Pancreas (tissue), 10 donors: Measurements from ENCODE around the gene RPS6KA3. TPM values are rescaled to one million over a fixed set of nuclear protein-coding genes. Genes with fewer than 3 reads are reported as not detected.

ENCODE experiments used
- ATAC-seq, 4 donors: fragments of 200-7000 bp; cut with Tn5 transposase; one replicate each; pipeline versions ENCODE4 v1.8.0 to v1.9.1; 2020; ENCODE audit warnings: mild to moderate bottlenecking in 4 of 4, moderate library complexity in 4 of 4
- DNase-seq, 6 donors: peaks; one replicate each; pipeline ENCODE4 v3.0.0-alpha.2; 2020
- FAIRE-seq: peaks from 2 replicates; lab custom pipeline; 2012; peaks lifted over from hg19 to GRCh38; lab: Jason Lieb, UNC
- H3K27ac ChIP-seq, 4 donors: fragments of 200-600 bp; sonication (generic); 1 replicate in 3 of 4; 2 replicates in 1 of 4; pipeline versions ENCODE4 v1.5.0 to v1.8.0; 2020
- H3K27me3 ChIP-seq, 4 donors: fragments of 200-600 bp; one replicate each; pipeline ENCODE4 v1.8.0; 2021
- H3K36me3 ChIP-seq, 3 donors: fragments of 200-600 bp; sonication (generic) in 1 of 3; one replicate each; pipeline versions ENCODE4 v1.5.0 to v1.8.0; 2020 to 2021
- H3K4me1 ChIP-seq, 3 donors: fragments of 200-600 bp; one replicate each; pipeline ENCODE4 v1.8.0; 2021
- H3K4me3 ChIP-seq, 4 donors: fragments of 200-600 bp; sonication (generic) in 2 of 4; one replicate each; pipeline versions ENCODE4 v1.5.0 to v1.8.0; 2020 to 2021
- H3K9me3 ChIP-seq, 4 donors: fragments of 200-600 bp; one replicate each; pipeline ENCODE4 v1.8.0; 2021
- CTCF ChIP-seq, 4 donors: fragments of 200-600 bp; sonication (generic) in 3 of 4; IDR thresholded peaks; one replicate each; pipeline versions ENCODE4 v1.5.0 to v1.8.0; 2021; ENCODE audit warnings: antibody characterized with exemption in 4 of 4
- WGBS, 2 donors: extraction: QIAGEN DNeasy Blood & Tissue Kit; methylation state at CpG; one replicate each; pipeline ENCODE4 v1.1.7; 2013; 5-methylcytosine and 5-hydroxymethylcytosine counted together
- intact Hi-C, 3 donors: fragments of 100-400 bp; cut with DNase I; formaldehyde crosslinking; loops; one replicate each; pipeline versions ENCODE4 v1.11.1 to v1.14.2; 2022
- polyA plus RNA-seq, 2 donors: library from polyadenylated mRNA; stranded (reverse); fragments of 200-250 nt; gene quantifications; one replicate each; pipeline ENCODE4 v1.2.3, GENCODE V29; 2013
- total RNA-seq, 6 donors: library from RNA; stranded (reverse); fragmentation: NEBNext Ultra II Directional in 4 of 6; extraction: Animal tissue kit (Norgen Biotek cat#: 25700) in 4 of 6; gene quantifications; one replicate each; pipeline versions ENCODE4 v1.2.1 to v1.2.4, GENCODE V29; 2021 to 2023
- donor health status: healthy with polysubstance abuse.
- donor health status: DM: no; HTN: no; CAD: no; lungs with moderate emphysema.
- donor health status: DM: no; HTN: no; CAD: no.
- donor health status: control.
- donor health status: control.
- donor health status: Bipolar disorder and iron deficiency.
- donor health status: DM: yes; HTN: yes; CAD: no.
- donor health status: DM: no; HTN: no; CAD: no.
- donor health status: DM: no; HTN: no; CAD: no.
- donor health status: DM: yes; HTN: yes; CAD: no.

RPS6KA3 gene
- total and polyA plus RNA-seq, 8 donors: 4.8 to 29.8 (median 15.6) TPM

- no peaks in the 10 kb centered on the region for H3K36me3 ChIP-seq
- ATAC-seq: no peak
- no peak for DNase-seq
- H3K27me3 ChIP-seq: peaks cover 0 to 12% (median 0%) of the 10 kb centered on the region in 4 donors
- intact Hi-C loops: no loop called here
- no peaks in the 10 kb centered on the region for H3K9me3 ChIP-seq
- no peak overlapping the region for H3K4me3 ChIP-seq
- no peaks in the 10 kb centered on the region for H3K4me1 ChIP-seq
- no peak for FAIRE-seq
- no peak overlapping the region for H3K27ac ChIP-seq
- TF ChIP-seq CTCF (IDR thresholded peaks at IDR 0.05): no peak
Measured at GRCh38 chrX:20294284-20294683, 27.6 kb upstream of the RPS6KA3 start.

- DNase-seq (no peak), FAIRE-seq (peak; percentile 75), ATAC-seq (no peak)
- H3K36me3 ChIP-seq: no peaks in the 10 kb centered on the region
- intact Hi-C loops: no loop called here
- no peaks in the 10 kb centered on the region for H3K9me3 ChIP-seq
- H3K4me3 ChIP-seq: no peak overlapping the region
- TF ChIP-seq CTCF (IDR thresholded peaks at IDR 0.05): no peak
- no peak overlapping the region for H3K27ac ChIP-seq
- WGBS, 2 donors: 48 to 57% methylated on average over 2 of the region's 2 CpGs
- no peaks in the 10 kb centered on the region for H3K27me3 ChIP-seq
- H3K4me1 ChIP-seq: no peaks in the 10 kb centered on the region
Measured at GRCh38 chrX:20285511-20285910, 18.8 kb upstream of the RPS6KA3 start.

GRCh38 chrX:20284992-20285391 is 18.3 kb upstream of the RPS6KA3 start:
- WGBS, 2 donors: 91 to 98% methylated on average over 1 of the region's 1 CpG
- Histone ChIP-seq H3K4me3 (no peak overlapping the region), H3K27me3 (no peaks in the 10 kb centered on the region), H3K27ac (no peak overlapping the region), H3K9me3 (no peaks in the 10 kb centered on the region), H3K4me1 (no peaks in the 10 kb centered on the region), H3K36me3 (no peaks in the 10 kb centered on the region)
- DNase-seq (no peak), FAIRE-seq (no peak), ATAC-seq (no peak)
- intact Hi-C loops: no loop called here
- TF ChIP-seq CTCF (IDR thresholded peaks at IDR 0.05): no peak

- Histone ChIP-seq H3K9me3 (no peaks in the 10 kb centered on the region), H3K27me3 (no peaks in the 10 kb centered on the region), H3K4me3 (no peak overlapping the region), H3K4me1 (no peaks in the 10 kb centered on the region), H3K27ac (no peak overlapping the region), H3K36me3 (no peaks in the 10 kb centered on the region)
- DNase-seq (no peak), ATAC-seq (no peak), FAIRE-seq (no peak)
- WGBS, 2 donors: 62 to 74% methylated on average over 1 of the region's 1 CpG
- TF ChIP-seq CTCF (IDR thresholded peaks at IDR 0.05): no peak
- intact Hi-C loops: no loop called here
Measured at GRCh38 chrX:20284444-20284843, 17.7 kb upstream of the RPS6KA3 start.

DNA sequence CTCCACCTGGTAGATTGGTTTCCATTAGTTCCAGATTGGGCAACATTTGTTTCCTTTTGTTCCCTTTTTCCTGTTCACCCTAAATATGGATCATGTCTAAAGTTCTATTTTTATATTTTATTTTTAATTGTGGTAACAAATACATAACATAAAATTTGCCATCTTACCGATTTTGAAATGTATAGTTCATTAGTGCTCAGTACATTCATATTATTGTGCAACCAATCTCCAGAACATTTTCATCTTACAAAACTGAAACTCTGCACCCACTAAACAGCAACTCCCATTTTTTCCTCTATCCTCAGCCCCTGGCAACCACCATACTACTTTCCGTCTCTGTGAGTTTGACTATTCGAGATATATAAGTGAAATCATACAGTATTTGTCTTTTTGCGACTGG is 14.2 kb upstream of the RPS6KA3 start:
- Histone ChIP-seq H3K4me1 (no peaks in the 10 kb centered on the region), H3K36me3 (no peaks in the 10 kb centered on the region), H3K4me3 (no peak overlapping the region), H3K9me3 (no peaks in the 10 kb centered on the region), H3K27ac (no peak overlapping the region), H3K27me3 (no peaks in the 10 kb centered on the region)
- DNase-seq (no peak), FAIRE-seq (no peak), ATAC-seq (no peak)
- TF ChIP-seq CTCF (IDR thresholded peaks at IDR 0.05): no peak
- intact Hi-C loops: no loop called here
- WGBS, 2 donors: 76% methylated on average over 4 of the region's 4 CpGs
